NT2/D1 (cell line): ENCODE measurements around the gene MAN2A1.

Experiments used
- DNase-seq: peaks from one replicate; pipeline ENCODE4 v3.0.0-alpha.2; 2011; ENCODE audit warnings: low read depth, low spot score
- H3K27me3 ChIP-seq: 2 replicates; pipeline ENCODE4 v1.6.0; 2011; ENCODE audit warnings: mild to moderate bottlenecking; ENCODE audit not compliant: insufficient read length, insufficient read depth
- H3K36me3 ChIP-seq: 2 replicates; pipeline ENCODE4 v1.6.1; 2011; ENCODE audit warnings: mild to moderate bottlenecking, low read length, mixed read lengths; ENCODE audit not compliant: insufficient read depth, insufficient read length
- H3K4me1 ChIP-seq: 2 replicates; pipeline ENCODE4 v1.5.1; 2011; ENCODE audit not compliant: insufficient read depth, insufficient read length
- H3K4me3 ChIP-seq: 2 replicates; pipeline ENCODE4 v1.5.1; 2011; ENCODE audit warnings: low read depth; ENCODE audit not compliant: insufficient read length
- H3K9ac ChIP-seq: 2 replicates; pipeline ENCODE4 v1.6.0; 2011; ENCODE audit warnings: low read depth; ENCODE audit not compliant: insufficient read length
- H3K9me3 ChIP-seq: 2 replicates; pipeline ENCODE4 v1.5.1; 2011; ENCODE audit warnings: mild to moderate bottlenecking, low read length; ENCODE audit not compliant: insufficient read depth
- SUZ12 ChIP-seq: IDR thresholded peaks from 2 replicates; pipeline ENCODE4 v1.6.1; 2011; ENCODE audit not compliant: insufficient read length, insufficient read depth; ENCODE audit errors: extremely low read depth
- YY1 ChIP-seq: IDR thresholded peaks from 2 replicates; pipeline ENCODE4 v1.6.1; 2011; ENCODE audit not compliant: insufficient read length, insufficient read depth
- ZNF274 ChIP-seq: IDR thresholded peaks from 2 replicates; pipeline ENCODE4 v1.6.1; 2011; ENCODE audit warnings: mild to moderate bottlenecking, low read depth, low read length

Gene MAN2A1

DNA sequence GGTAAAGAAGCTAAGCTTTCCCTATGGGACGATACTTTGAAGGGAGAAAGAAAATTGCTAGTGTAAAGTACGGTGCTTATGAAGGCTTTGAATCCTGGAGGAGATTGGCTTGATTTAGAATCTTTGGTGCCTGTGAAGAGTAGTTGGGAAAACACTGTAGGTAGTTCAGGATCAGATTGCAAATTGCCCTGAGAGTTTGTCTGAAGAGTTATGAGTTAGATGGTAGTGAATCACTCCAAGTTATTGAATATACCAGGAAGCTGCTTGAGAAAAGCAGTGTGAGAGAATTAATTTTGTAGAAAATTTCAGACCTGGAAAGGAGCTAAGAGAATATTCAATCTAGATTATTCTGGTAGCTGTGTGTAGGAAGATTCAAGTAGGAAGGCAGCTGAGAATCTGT, 11.5 kb downstream of the MAN2A1 start:
- no peak overlapping the region for H3K4me3 ChIP-seq

DNA sequence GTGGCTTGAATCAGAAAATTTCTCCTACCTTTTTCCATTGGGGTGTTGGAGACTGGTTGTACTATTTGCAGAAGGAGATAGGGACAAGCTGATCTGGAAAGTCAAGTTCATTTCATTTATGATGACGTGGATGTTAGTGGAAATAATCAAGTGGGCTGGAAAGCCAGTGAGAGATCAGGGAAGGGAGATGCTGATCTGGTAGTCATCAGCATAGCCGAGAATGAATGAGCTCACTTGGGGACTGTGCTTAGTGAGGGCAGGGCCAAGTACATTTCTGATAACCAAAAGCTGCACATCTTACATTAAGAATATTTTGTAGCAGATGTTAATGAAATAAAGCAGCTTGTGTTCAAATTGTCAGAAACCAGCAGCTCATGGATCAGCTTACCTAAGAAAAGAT, 12.1 kb downstream of the MAN2A1 start:
- peaks cover 4% of the 10 kb centered on the region for H3K36me3 ChIP-seq
- no peak for DNase-seq
- H3K9ac ChIP-seq: no peak overlapping the region
- H3K27me3 ChIP-seq: no peaks in the 10 kb centered on the region
- H3K9me3 ChIP-seq: no peaks in the 10 kb centered on the region
- TF ChIP-seq SUZ12: no peak
- no peak for TF ChIP-seq YY1
- no peak for TF ChIP-seq ZNF274
- no peaks in the 10 kb centered on the region for H3K4me1 ChIP-seq
- H3K4me3 ChIP-seq: no peak overlapping the region

More for the DNA sequence above, 11.5 kb downstream of the MAN2A1 start:
- DNase-seq: no peak
- peaks cover 4% of the 10 kb centered on the region for H3K36me3 ChIP-seq
- TF ChIP-seq SUZ12 (no peak), ZNF274 (no peak), YY1 (no peak)
- H3K9me3 ChIP-seq: no peaks in the 10 kb centered on the region
- no peak overlapping the region for H3K9ac ChIP-seq
- no peaks in the 10 kb centered on the region for H3K4me1 ChIP-seq
- H3K27me3 ChIP-seq: no peaks in the 10 kb centered on the region

DNA sequence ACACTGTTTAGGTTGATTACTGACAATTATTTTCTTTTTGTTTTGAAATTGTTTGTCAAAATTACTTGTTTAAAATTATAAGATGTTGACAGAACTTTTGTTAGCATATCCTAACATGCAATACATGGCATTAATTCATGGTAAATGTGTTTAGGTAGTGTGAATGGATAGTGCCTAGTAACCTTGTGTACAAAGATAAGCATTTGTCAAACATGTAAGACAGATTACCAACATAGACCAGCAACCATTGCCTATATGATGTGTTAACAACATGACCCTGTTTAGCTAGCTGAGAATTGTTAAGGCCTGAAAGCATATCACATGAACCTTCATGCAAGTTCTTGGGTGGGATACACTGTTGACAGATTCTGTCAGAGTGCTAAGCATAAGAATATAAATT, 13.4 kb downstream of the MAN2A1 start:
- Histone ChIP-seq H3K4me3 (no peak overlapping the region), H3K36me3 (peaks cover 4% of the 10 kb centered on the region), H3K27me3 (no peaks in the 10 kb centered on the region), H3K4me1 (no peaks in the 10 kb centered on the region), H3K9ac (no peak overlapping the region), H3K9me3 (no peaks in the 10 kb centered on the region)
- no peak for DNase-seq
- no peak for TF ChIP-seq YY1
- TF ChIP-seq ZNF274: no peak
- TF ChIP-seq SUZ12: no peak

DNA sequence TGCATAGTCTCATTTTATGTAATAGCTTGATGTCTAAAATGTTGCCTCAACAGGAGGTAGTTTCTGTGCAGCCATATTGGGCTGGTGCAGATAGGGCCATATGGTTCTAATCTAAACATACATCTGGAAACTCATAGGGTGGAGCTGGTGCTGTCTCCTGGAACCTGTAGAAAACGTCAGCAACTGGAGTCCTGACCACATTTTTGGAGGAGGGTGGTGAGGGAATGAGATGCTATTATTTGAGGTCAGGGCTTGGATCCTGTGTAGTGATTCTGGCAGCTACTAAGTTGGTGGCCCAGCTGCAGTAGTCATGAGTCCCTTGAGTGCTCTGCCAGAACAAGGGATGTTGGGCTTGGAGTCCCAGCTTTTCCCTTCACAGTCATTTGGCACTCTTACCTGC, 14.1 kb downstream of the MAN2A1 start:
- no peaks in the 10 kb centered on the region for H3K9me3 ChIP-seq
- H3K4me3 ChIP-seq: no peak overlapping the region
- no peak overlapping the region for H3K9ac ChIP-seq
- H3K4me1 ChIP-seq: no peaks in the 10 kb centered on the region
- no peak for DNase-seq
- peaks cover 6% of the 10 kb centered on the region for H3K36me3 ChIP-seq
- TF ChIP-seq ZNF274 (no peak), SUZ12 (no peak), YY1 (no peak)
- no peaks in the 10 kb centered on the region for H3K27me3 ChIP-seq

DNA sequence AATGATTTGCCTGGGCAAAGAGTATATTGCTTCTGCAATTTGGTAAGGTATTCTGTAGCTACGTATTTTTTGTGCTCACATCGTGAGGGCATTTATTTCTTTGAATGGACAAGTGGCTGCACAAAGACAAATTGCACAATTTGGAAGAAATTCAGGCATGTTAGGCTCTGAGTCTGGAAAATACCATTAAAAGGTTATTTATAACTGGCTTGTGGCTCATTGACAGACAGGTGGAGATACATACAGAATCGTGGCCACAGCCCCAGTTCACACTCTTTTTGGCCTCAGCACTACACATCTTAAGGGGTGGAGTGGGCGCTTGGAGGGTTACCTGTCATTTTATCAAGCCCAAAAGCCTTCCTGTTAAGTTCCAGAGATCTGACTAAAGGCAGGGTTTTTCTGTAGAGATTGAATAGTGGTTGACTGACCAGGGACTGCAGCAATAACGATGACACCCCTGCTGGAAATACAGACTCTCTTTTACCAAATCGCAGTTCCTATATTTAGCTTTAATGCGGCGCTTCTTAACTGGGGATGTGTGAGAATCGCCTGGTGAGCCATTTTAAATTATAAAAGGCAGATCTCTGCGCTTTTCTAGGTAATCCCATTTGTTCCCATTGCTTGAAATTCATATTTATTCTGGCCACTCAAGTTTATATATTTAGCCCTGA, 14.7 kb downstream of the MAN2A1 start:
- TF ChIP-seq SUZ12 (no peak), YY1 (no peak), ZNF274 (no peak)
- H3K4me3 ChIP-seq: no peak overlapping the region
- no peaks in the 10 kb centered on the region for H3K27me3 ChIP-seq
- H3K36me3 ChIP-seq: peaks cover 6% of the 10 kb centered on the region
- DNase-seq: no peak
- no peaks in the 10 kb centered on the region for H3K4me1 ChIP-seq
- no peaks in the 10 kb centered on the region for H3K9me3 ChIP-seq
- no peak overlapping the region for H3K9ac ChIP-seq

DNA sequence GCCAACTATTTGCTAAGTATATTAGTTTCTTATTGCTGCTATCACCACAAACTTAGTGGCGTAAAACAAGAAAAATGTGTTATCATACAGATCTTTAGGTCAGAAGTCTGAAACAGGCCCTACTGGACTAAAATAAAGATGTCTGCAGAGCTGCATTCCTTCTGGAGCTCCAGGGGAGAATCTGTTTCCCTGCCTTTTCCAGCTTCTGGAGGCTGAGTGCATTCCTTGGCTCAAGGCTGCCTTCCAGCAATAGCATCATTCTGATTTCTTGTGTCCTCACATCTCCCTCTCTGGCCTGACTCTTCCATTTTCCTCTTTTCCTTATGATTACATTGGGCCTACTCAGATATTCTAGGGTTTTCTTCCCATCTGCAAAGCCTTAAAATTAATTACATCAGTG, 15.9 kb downstream of the MAN2A1 start:
- H3K4me3 ChIP-seq: no peak overlapping the region
- H3K4me1 ChIP-seq: no peaks in the 10 kb centered on the region
- no peak for DNase-seq
- H3K27me3 ChIP-seq: no peaks in the 10 kb centered on the region
- H3K36me3 ChIP-seq: peaks cover 2% of the 10 kb centered on the region
- TF ChIP-seq ZNF274: no peak
- no peak for TF ChIP-seq SUZ12
- no peak for TF ChIP-seq YY1
- no peaks in the 10 kb centered on the region for H3K9me3 ChIP-seq
- H3K9ac ChIP-seq: no peak overlapping the region

DNA sequence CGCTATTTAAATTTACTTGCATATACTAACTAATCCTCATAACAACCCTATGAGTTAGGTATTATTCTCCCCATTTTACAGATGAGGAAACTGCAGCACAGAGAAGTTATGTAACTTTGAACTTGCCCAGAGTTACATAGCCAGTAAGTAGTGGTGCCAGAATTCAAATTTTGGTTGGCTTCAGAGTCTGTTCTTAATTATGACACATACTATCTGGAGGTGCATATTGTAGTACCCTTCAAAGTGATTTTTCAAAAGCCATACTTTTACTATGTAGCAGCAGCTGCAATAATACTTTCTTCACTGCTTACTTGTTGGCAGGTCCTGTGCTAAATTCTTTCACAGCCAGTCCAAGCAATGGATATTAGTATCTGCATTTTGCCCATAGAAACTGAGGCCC, 16.4 kb downstream of the MAN2A1 start:
- Histone ChIP-seq H3K36me3 (peaks cover 2% of the 10 kb centered on the region), H3K4me3 (no peak overlapping the region), H3K9ac (no peak overlapping the region), H3K27me3 (no peaks in the 10 kb centered on the region), H3K9me3 (no peaks in the 10 kb centered on the region), H3K4me1 (no peaks in the 10 kb centered on the region)
- no peak for DNase-seq
- TF ChIP-seq ZNF274 (no peak), SUZ12 (no peak), YY1 (no peak)
